ENCODE results near the gene ASTN2.

- no peak for TF ChIP-seq ZNF274 (IDR thresholded peaks at IDR 0.05; ENCODE audit: low read depth, low read length)
- TF ChIP-seq YY1 (IDR thresholded peaks at IDR 0.05; ENCODE audit: insufficient read depth, insufficient read length) = no peak
These were observed 848.9 kb downstream of the ASTN2 start for GRCh38 chr9:116565986-116566385.

Measured in NT2/D1 (cell line).